ENCODE measurements around the gene SPRED3.
"Not testable (repeated sequence)": the region's sequence is repeated elsewhere in the genome, so short reads cannot be mapped to it uniquely, and the experiment has no call there.

Gene SPRED3

GRCh38 chr19:38388349-38389100 lies at the start of gene SPRED3:
SPRED3 (plus strand) TSS chr19:38388697; CDS start chr19:38390303, 1,606 bp downstream.
- Mint-ChIP-seq H3K4me3 (peak within 1 kb of the TSS; percentile 85 to 88), H3K4me1 (peaks cover 43% of the 10 kb centered on the region), H3K9me3 (no peaks in the 10 kb centered on the region), H3K27me3 (peaks cover 60% of the 10 kb centered on the region), H3K27ac (peak within 1 kb of the TSS; percentile 37 to 75)
- peak; percentile 2 for ATAC-seq
- no peak for DNase-seq

- peak overlapping the region in 1 of 2 donors; percentile 2 for H3K27ac Mint-ChIP-seq
- DNase-seq, ATAC-seq, H3K9me3 Mint-ChIP-seq, H3K4me3 Mint-ChIP-seq, H3K27me3 Mint-ChIP-seq: not testable (repeated sequence)
- peaks cover 28% of the 10 kb centered on the region for H3K4me1 Mint-ChIP-seq
These were observed 49.5 kb upstream of the SPRED3 start for GRCh38 chr19:38339011-38339410.

GRCh38 chr19:38340927-38341326 lies 47.6 kb upstream of the SPRED3 start:
- Mint-ChIP-seq H3K4me3 (no peak overlapping the region), H3K27ac (no peak overlapping the region), H3K27me3 (no peaks in the 10 kb centered on the region), H3K9me3 (no peaks in the 10 kb centered on the region), H3K4me1 (peaks cover 28% of the 10 kb centered on the region)
- DNase-seq = no peak
- no peak for ATAC-seq

- ATAC-seq (no peak), DNase-seq (no peak)
- Mint-ChIP-seq H3K27ac (no peak overlapping the region), H3K4me1 (no peaks in the 10 kb centered on the region), H3K9me3 (no peaks in the 10 kb centered on the region), H3K27me3 (no peaks in the 10 kb centered on the region), H3K4me3 (no peak overlapping the region)
These were observed 41.7 kb upstream of the SPRED3 start for GRCh38 chr19:38346837-38347236.

GRCh38 chr19:38350883-38351282 lies 37.6 kb upstream of the SPRED3 start:
- H3K4me3 Mint-ChIP-seq = no peak overlapping the region
- ATAC-seq (no peak), DNase-seq (no peak)
- no peaks in the 10 kb centered on the region for H3K4me1 Mint-ChIP-seq
- peaks cover under 1% of the 10 kb centered on the region for H3K27me3 Mint-ChIP-seq
- no peaks in the 10 kb centered on the region for H3K9me3 Mint-ChIP-seq
- no peak overlapping the region for H3K27ac Mint-ChIP-seq

GRCh38 chr19:38351865-38352395 lies 36.6 kb upstream of the SPRED3 start:
- no peaks in the 10 kb centered on the region for H3K4me1 Mint-ChIP-seq
- no peaks in the 10 kb centered on the region for H3K9me3 Mint-ChIP-seq
- DNase-seq (no peak), ATAC-seq (no peak)
- no peak overlapping the region for H3K4me3 Mint-ChIP-seq
- no peak overlapping the region for H3K27ac Mint-ChIP-seq
- H3K27me3 Mint-ChIP-seq = peaks cover 11% of the 10 kb centered on the region

- Mint-ChIP-seq H3K4me3 (no peak overlapping the region), H3K9me3 (no peaks in the 10 kb centered on the region), H3K27me3 (peaks cover 13% of the 10 kb centered on the region), H3K4me1 (no peaks in the 10 kb centered on the region), H3K27ac (peak overlapping the region in 1 of 2 donors; percentile 61)
- DNase-seq (no peak), ATAC-seq (no peak)
These were observed 35.9 kb upstream of the SPRED3 start for GRCh38 chr19:38352611-38353010.

- no peak for ATAC-seq
- H3K9me3 Mint-ChIP-seq = no peaks in the 10 kb centered on the region
- H3K4me3 Mint-ChIP-seq = no peak overlapping the region
- DNase-seq = no peak
- peaks cover 32% of the 10 kb centered on the region for H3K27me3 Mint-ChIP-seq
- no peak overlapping the region for H3K27ac Mint-ChIP-seq
- peaks cover 6% of the 10 kb centered on the region for H3K4me1 Mint-ChIP-seq
These were observed 32.5 kb upstream of the SPRED3 start for GRCh38 chr19:38355728-38356725.

- Mint-ChIP-seq H3K27me3 (peaks cover 42% of the 10 kb centered on the region), H3K27ac (no peak overlapping the region), H3K4me1 (peaks cover 24% of the 10 kb centered on the region)
These were observed 30.4 kb upstream of the SPRED3 start for GRCh38 chr19:38358071-38358470.

GRCh38 chr19:38359242-38360021 lies 29.1 kb upstream of the SPRED3 start:
- H3K4me3 Mint-ChIP-seq = no peak overlapping the region

More at GRCh38 chr19:38358071-38358470, 30.4 kb upstream of the SPRED3 start:
- ATAC-seq = no peak
- Mint-ChIP-seq H3K4me3 (no peak overlapping the region), H3K9me3 (no peaks in the 10 kb centered on the region)
- no peak for DNase-seq

GRCh38 chr19:38360351-38360750 lies 28.1 kb upstream of the SPRED3 start:
- no peaks in the 10 kb centered on the region for H3K9me3 Mint-ChIP-seq
- peaks cover 42% of the 10 kb centered on the region for H3K27me3 Mint-ChIP-seq
- H3K4me1 Mint-ChIP-seq = peaks cover 24% of the 10 kb centered on the region
- DNase-seq (no peak), ATAC-seq (no peak)
- H3K27ac Mint-ChIP-seq = no peak overlapping the region
- peak overlapping the region in 1 of 2 donors; percentile 91 for H3K4me3 Mint-ChIP-seq

More at GRCh38 chr19:38359242-38360021, 29.1 kb upstream of the SPRED3 start:
- no peak for ATAC-seq
- Mint-ChIP-seq H3K27ac (no peak overlapping the region), H3K27me3 (peaks cover 42% of the 10 kb centered on the region), H3K4me1 (peaks cover 24% of the 10 kb centered on the region), H3K9me3 (no peaks in the 10 kb centered on the region)
- no peak for DNase-seq

GRCh38 chr19:38360839-38361631 lies 27.5 kb upstream of the SPRED3 start:
- DNase-seq (no peak), ATAC-seq (peak; percentile 1)
- peak overlapping the region; percentile 90 to 91 for H3K4me3 Mint-ChIP-seq
- H3K27me3 Mint-ChIP-seq = peaks cover 41% of the 10 kb centered on the region
- H3K4me1 Mint-ChIP-seq = peaks cover 24% of the 10 kb centered on the region
- no peaks in the 10 kb centered on the region for H3K9me3 Mint-ChIP-seq
- peak overlapping the region in 1 of 2 donors; percentile 10 for H3K27ac Mint-ChIP-seq

GRCh38 chr19:38361633-38362075 lies 26.8 kb upstream of the SPRED3 start:
- H3K27me3 Mint-ChIP-seq = peaks cover 41% of the 10 kb centered on the region
- peak; percentile 67 to 72 for DNase-seq
- peak overlapping the region; percentile 90 to 91 for H3K4me3 Mint-ChIP-seq
- ATAC-seq = peak; percentile 80
- no peak overlapping the region for H3K27ac Mint-ChIP-seq
- peaks cover 24% of the 10 kb centered on the region for H3K4me1 Mint-ChIP-seq
- no peaks in the 10 kb centered on the region for H3K9me3 Mint-ChIP-seq

Measured in stimulated activated naive CD8-positive, alpha-beta T cell treated with anti-CD3 and anti-CD28 coated beads, Interleukin-15, amount 100 ng/mL, for 72 hours (primary cell).